CD14-positive monocyte (primary cell): ENCODE measurements around the gene TFPI. TPM values are rescaled to one million over a fixed set of nuclear protein-coding genes. Genes with fewer than 3 reads are reported as not detected.

ENCODE experiments used
- DNase-seq, 3 donors: peaks; one replicate each; pipeline ENCODE4 v3.0.0-alpha.2; 2011 to 2022
- H2AFZ ChIP-seq: 2 replicates; pipeline ENCODE4 v1.6.0; 2012; ENCODE audit warnings: mild to moderate bottlenecking, low read depth, low read length, inconsistent platforms; ENCODE audit not compliant: insufficient read depth, poor library complexity, severe bottlenecking
- H3K27ac ChIP-seq, 2 donors: 1 replicate in 1 of 2; 2 replicates in 1 of 2; pipeline ENCODE4 v1.5.1; 2012 to 2013; ENCODE audit warnings: low read length in 2 of 2, control low read depth in 1 of 2, inconsistent platforms in 1 of 2, low read depth in 1 of 2, mild to moderate bottlenecking in 1 of 2
- H3K27me3 ChIP-seq, 2 donors: one replicate each; pipeline versions ENCODE4 v1.6.0 to v1.6.1; 2011 to 2013; ENCODE audit warnings: low read length in 2 of 2; ENCODE audit not compliant: control insufficient read depth in 2 of 2, insufficient read depth in 2 of 2
- H3K36me3 ChIP-seq, 2 donors: replicated peaks in 1 of 2; 1 replicate in 1 of 2; 2 replicates in 1 of 2; pipeline versions ENCODE4 v1.5.1 to v1.6.1; 2012 to 2013; ENCODE audit warnings: low read length in 2 of 2, control low read depth in 1 of 2, inconsistent platforms in 1 of 2, mild to moderate bottlenecking in 1 of 2; ENCODE audit not compliant: insufficient read depth in 2 of 2, control insufficient read depth in 1 of 2
- H3K4me1 ChIP-seq, 2 donors: 1 replicate in 1 of 2; 2 replicates in 1 of 2; pipeline versions ENCODE4 v1.5.1 to v1.6.1; 2012 to 2013; ENCODE audit warnings: low read length in 2 of 2, control low read depth in 1 of 2, inconsistent platforms in 1 of 2, mild to moderate bottlenecking in 1 of 2, moderate library complexity in 1 of 2; ENCODE audit not compliant: insufficient read depth in 2 of 2, control insufficient read depth in 1 of 2
- H3K4me2 ChIP-seq: replicated peaks from 2 replicates; pipeline ENCODE3; 2012; ENCODE audit warnings: low read length, moderate library complexity, mild to moderate bottlenecking; ENCODE audit not compliant: poor library complexity, severe bottlenecking; ENCODE audit errors: extremely low read depth
- H3K4me3 ChIP-seq, 3 experiments: fragments of 200-600 bp in 1 of 3; sonication (generic) in 1 of 3; replicated peaks in 1 of 3; 1 replicate in 2 of 3; 2 replicates in 1 of 3; pipeline ENCODE4 v1.5.1; 2011 to 2013; ENCODE audit warnings: low read length in 3 of 3, mild to moderate bottlenecking in 3 of 3, control low read depth in 2 of 3, low read depth in 2 of 3, inconsistent platforms in 1 of 3, moderate library complexity in 1 of 3
- H3K79me2 ChIP-seq: 2 replicates; pipeline ENCODE4 v1.6.0; 2012; ENCODE audit warnings: mild to moderate bottlenecking, control low read depth, inconsistent platforms, low read length, moderate library complexity; ENCODE audit not compliant: insufficient read depth
- H3K9ac ChIP-seq: 2 replicates; pipeline ENCODE4 v1.6.0; 2017; ENCODE audit warnings: low read length, mild to moderate bottlenecking; ENCODE audit not compliant: insufficient read depth, poor library complexity, severe bottlenecking
- H3K9me3 ChIP-seq, 2 donors: replicated peaks in 1 of 2; 1 replicate in 1 of 2; 2 replicates in 1 of 2; pipeline versions ENCODE4 v1.5.1 to v1.6.1; 2012 to 2013; ENCODE audit warnings: low read length in 2 of 2, control low read depth in 1 of 2; ENCODE audit not compliant: control insufficient read depth in 1 of 2, insufficient read depth in 1 of 2
- H4K20me1 ChIP-seq: 2 replicates; pipeline ENCODE4 v1.6.0; 2012; ENCODE audit warnings: mild to moderate bottlenecking, low read length, control low read depth, moderate library complexity; ENCODE audit not compliant: insufficient read depth
- H3K27ac Mint-ChIP-seq, 7 donors: one replicate each; pipeline ENCODE4 v1.8.0; 2020; ENCODE audit warnings: mild to moderate bottlenecking in 7 of 7, mixed read lengths in 7 of 7, moderate library complexity in 6 of 7, inconsistent platforms in 2 of 7
- H3K27me3 Mint-ChIP-seq, 3 donors: one replicate each; pipeline ENCODE4 v1.8.0; 2021 to 2022; ENCODE audit warnings: low read depth in 3 of 3, mild to moderate bottlenecking in 3 of 3, mixed read lengths in 3 of 3, moderate library complexity in 3 of 3, inconsistent platforms in 1 of 3
- H3K36me3 Mint-ChIP-seq, 2 donors: one replicate each; pipeline ENCODE4 v1.8.0; 2020; ENCODE audit warnings: mixed read lengths in 2 of 2, inconsistent platforms in 1 of 2, mild to moderate bottlenecking in 1 of 2
- H3K4me1 Mint-ChIP-seq: one replicate; pipeline ENCODE4 v1.8.0; 2020; ENCODE audit warnings: mild to moderate bottlenecking, mixed read lengths
- H3K4me3 Mint-ChIP-seq, 2 donors: one replicate each; pipeline ENCODE4 v1.8.0; 2020; ENCODE audit warnings: mild to moderate bottlenecking in 2 of 2, mixed read lengths in 2 of 2, moderate library complexity in 1 of 2
- H3K9me3 Mint-ChIP-seq, 7 donors: one replicate each; pipeline ENCODE4 v1.8.0; 2020 to 2022; ENCODE audit warnings: mixed read lengths in 7 of 7, mild to moderate bottlenecking in 6 of 7, moderate library complexity in 6 of 7, inconsistent platforms in 2 of 7
- WGBS: methylation state at CpG from one replicate; pipeline ENCODE4 v1.1.5; 2013; ENCODE audit warnings: missing lambda C conversion rate; ENCODE audit not compliant: insufficient coverage; 5-methylcytosine and 5-hydroxymethylcytosine counted together
- intact Hi-C, 2 donors: fragments of 100-400 bp; cut with micrococcal nuclease; formaldehyde crosslinking; loops; one replicate each; pipeline versions ENCODE4 v1.15.0 to v1.15.1; 2023
- polyA plus RNA-seq, 3 donors: library from polyadenylated mRNA; depleted of rRNA in 1 of 3; unstranded in 2 of 3; stranded (reverse) in 1 of 3; fragments of 300-500 nt in 2 of 3; fragments of >200 nt in 1 of 3; fragmentation: Illumina TruSeq in 2 of 3; gene quantifications; 1 replicate in 2 of 3; 2 replicates in 1 of 3; pipeline ENCODE4 v1.2.3, GENCODE V29; 2012 to 2021
- TF ChIP-seq, protein P1 (sequence below): fragments of 200-600 bp; IDR thresholded peaks from one replicate; pipeline ENCODE4 v1.8.0; 2022; ENCODE audit warnings: antibody characterized with exemption, mild to moderate bottlenecking

Gene TFPI
- polyA plus RNA-seq, 3 donors: 0.46 TPM; not detected in 2

DNA sequence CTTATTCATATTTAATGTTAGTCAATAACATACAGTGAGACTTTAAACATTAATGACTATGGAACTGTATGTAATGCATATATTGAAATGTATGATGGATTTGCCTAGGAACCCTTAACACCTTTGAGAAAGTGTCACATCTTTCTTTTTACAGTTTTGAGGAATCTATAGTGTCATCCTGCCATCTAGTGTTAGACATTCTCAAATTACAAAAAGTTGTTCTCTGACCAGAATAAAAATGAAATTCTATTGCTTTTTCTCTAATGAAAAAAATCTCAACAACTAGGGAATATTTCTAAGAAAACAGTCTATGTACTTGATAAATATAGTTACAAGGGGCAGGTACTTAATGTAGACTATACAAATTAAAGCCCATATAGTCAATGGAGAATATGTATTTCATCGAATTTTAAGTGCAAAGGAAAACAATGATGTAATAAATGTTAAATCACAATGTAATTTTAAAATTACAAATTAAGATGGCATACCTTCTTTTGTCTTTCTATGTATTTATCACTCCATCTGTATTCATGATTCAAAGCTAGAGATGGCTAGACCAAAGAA is 101.1 kb downstream of the TFPI start:
- TF ChIP-seq, protein P1, sequence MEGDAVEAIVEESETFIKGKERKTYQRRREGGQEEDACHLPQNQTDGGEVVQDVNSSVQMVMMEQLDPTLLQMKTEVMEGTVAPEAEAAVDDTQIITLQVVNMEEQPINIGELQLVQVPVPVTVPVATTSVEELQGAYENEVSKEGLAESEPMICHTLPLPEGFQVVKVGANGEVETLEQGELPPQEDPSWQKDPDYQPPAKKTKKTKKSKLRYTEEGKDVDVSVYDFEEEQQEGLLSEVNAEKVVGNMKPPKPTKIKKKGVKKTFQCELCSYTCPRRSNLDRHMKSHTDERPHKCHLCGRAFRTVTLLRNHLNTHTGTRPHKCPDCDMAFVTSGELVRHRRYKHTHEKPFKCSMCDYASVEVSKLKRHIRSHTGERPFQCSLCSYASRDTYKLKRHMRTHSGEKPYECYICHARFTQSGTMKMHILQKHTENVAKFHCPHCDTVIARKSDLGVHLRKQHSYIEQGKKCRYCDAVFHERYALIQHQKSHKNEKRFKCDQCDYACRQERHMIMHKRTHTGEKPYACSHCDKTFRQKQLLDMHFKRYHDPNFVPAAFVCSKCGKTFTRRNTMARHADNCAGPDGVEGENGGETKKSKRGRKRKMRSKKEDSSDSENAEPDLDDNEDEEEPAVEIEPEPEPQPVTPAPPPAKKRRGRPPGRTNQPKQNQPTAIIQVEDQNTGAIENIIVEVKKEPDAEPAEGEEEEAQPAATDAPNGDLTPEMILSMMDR: peak; percentile 68
- Histone ChIP-seq H3K4me3 (no peak overlapping the region), H2AFZ (no peak overlapping the region), H3K9me3 (no peaks in the 10 kb centered on the region), H3K79me2 (no peaks in the 10 kb centered on the region), H3K27me3 (no peaks in the 10 kb centered on the region), H4K20me1 (no peaks in the 10 kb centered on the region), H3K9ac (no peak overlapping the region), H3K27ac (no peak overlapping the region), H3K36me3 (no peaks in the 10 kb centered on the region), H3K4me1 (peaks cover 5% of the 10 kb centered on the region in 2 donors), H3K4me2 (no peak overlapping the region)
- intact Hi-C loops: loop anchor here (10.0 kb wide), 2 partner anchors 318 to 588 kb away; no protein-coding TSS in a partner anchor
- H3K4me1 Mint-ChIP-seq: peaks cover 5% of the 10 kb centered on the region
- H3K27me3 Mint-ChIP-seq: no peaks in the 10 kb centered on the region
- no peak overlapping the region for H3K4me3 Mint-ChIP-seq
- H3K36me3 Mint-ChIP-seq: no peaks in the 10 kb centered on the region
- no peak overlapping the region for H3K27ac Mint-ChIP-seq
- DNase-seq: peak; percentile 4 to 20 (median 11)
- H3K9me3 Mint-ChIP-seq: no peaks in the 10 kb centered on the region
- WGBS: no CpG with 5 or more reads among the region's 1 CpG

DNA sequence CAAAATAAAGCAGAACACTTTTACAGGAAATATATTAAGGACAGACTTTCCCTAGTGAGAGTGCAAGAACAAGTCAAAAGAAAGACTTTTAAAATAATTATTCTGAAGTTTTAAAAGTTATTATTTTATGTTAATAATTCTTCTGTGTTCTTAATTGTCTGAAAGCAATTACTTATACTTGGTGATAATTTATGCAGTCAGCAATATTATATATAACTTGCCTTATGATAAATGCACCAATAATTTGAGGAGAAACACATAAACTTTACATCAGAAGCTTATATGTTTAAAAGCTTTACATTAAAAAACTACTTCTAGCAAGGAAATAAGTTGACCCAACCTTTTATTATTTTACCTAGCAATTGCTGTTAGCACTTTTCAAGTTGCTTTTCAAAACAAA is 102.7 kb downstream of the TFPI start:
- Histone ChIP-seq H3K79me2 (no peaks in the 10 kb centered on the region), H3K4me1 (peaks cover 7 to 19% of the 10 kb centered on the region in 2 donors), H3K9ac (no peak overlapping the region), H2AFZ (no peak overlapping the region), H3K9me3 (no peaks in the 10 kb centered on the region), H3K27ac (no peak overlapping the region), H3K36me3 (no peaks in the 10 kb centered on the region), H4K20me1 (no peaks in the 10 kb centered on the region), H3K4me3 (no peak overlapping the region), H3K4me2 (no peak overlapping the region), H3K27me3 (no peaks in the 10 kb centered on the region)
- H3K27me3 Mint-ChIP-seq: no peaks in the 10 kb centered on the region
- no peak overlapping the region for H3K4me3 Mint-ChIP-seq
- H3K27ac Mint-ChIP-seq: no peak overlapping the region
- H3K9me3 Mint-ChIP-seq: no peaks in the 10 kb centered on the region
- no peaks in the 10 kb centered on the region for H3K36me3 Mint-ChIP-seq
- no peak for DNase-seq
- TF ChIP-seq, protein P1: no peak
- peaks cover 14% of the 10 kb centered on the region for H3K4me1 Mint-ChIP-seq
- intact Hi-C loops: loop anchor here (10.0 kb wide), 2 partner anchors 317 to 587 kb away; no protein-coding TSS in a partner anchor
